Mesenchymal stem cell (in vitro differentiated cells and primary cell): ENCODE data around the gene ACOX3.
A peak's percentile ranks its signal among the peaks of the same experiment; 100 is the strongest.

Source experiments
- DNase-seq: peaks from one replicate; pipeline ENCODE4 v3.0.0-alpha.2; 2013
- H2AFZ ChIP-seq: one replicate; pipeline ENCODE4 v1.6.1; 2013; ENCODE audit warnings: low read depth, mild to moderate bottlenecking, control low read depth, inconsistent platforms, low read length, moderate library complexity
- H2AK5ac ChIP-seq: 2 replicates; pipeline ENCODE4 v1.6.1; 2013; ENCODE audit warnings: low read length, moderate library complexity, mild to moderate bottlenecking, inconsistent platforms; ENCODE audit not compliant: severe bottlenecking
- H2BK120ac ChIP-seq: one replicate; pipeline ENCODE4 v1.6.1; 2013; ENCODE audit warnings: low read depth, mild to moderate bottlenecking, inconsistent platforms, low read length, moderate library complexity
- H2BK12ac ChIP-seq, 2 experiments: one replicate each; pipeline ENCODE4 v1.6.1; 2013; ENCODE audit warnings: inconsistent platforms in 2 of 2, low read length in 2 of 2, mild to moderate bottlenecking in 2 of 2, moderate library complexity in 2 of 2, control low read depth in 1 of 2
- H2BK15ac ChIP-seq: one replicate; pipeline ENCODE4 v1.6.1; 2013; ENCODE audit warnings: mild to moderate bottlenecking, low read depth, inconsistent platforms; ENCODE audit not compliant: poor library complexity, severe bottlenecking
- H2BK5ac ChIP-seq: 2 replicates; pipeline ENCODE4 v1.6.1; 2013; ENCODE audit warnings: low read depth, mild to moderate bottlenecking, low read length, control low read depth, inconsistent platforms; ENCODE audit not compliant: poor library complexity, severe bottlenecking
- H3K14ac ChIP-seq, 2 experiments: one replicate each; pipeline ENCODE4 v1.6.1; 2013; ENCODE audit warnings: inconsistent platforms in 2 of 2, low read length in 2 of 2, control low read depth in 1 of 2, mild to moderate bottlenecking in 1 of 2, moderate library complexity in 1 of 2
- H3K18ac ChIP-seq, 2 experiments: one replicate each; pipeline ENCODE4 v1.6.1; 2013; ENCODE audit warnings: inconsistent platforms in 2 of 2, low read length in 2 of 2, control low read depth in 1 of 2, low read depth in 1 of 2, mild to moderate bottlenecking in 1 of 2
- H3K23ac ChIP-seq, 2 experiments: one replicate each; pipeline ENCODE4 v1.6.1; 2013; ENCODE audit warnings: inconsistent platforms in 2 of 2, low read length in 2 of 2, mild to moderate bottlenecking in 2 of 2, moderate library complexity in 2 of 2, control low read depth in 1 of 2
- H3K27ac ChIP-seq: 2 replicates; pipeline ENCODE4 v1.5.1; 2013; ENCODE audit warnings: mild to moderate bottlenecking, moderate library complexity, low read length, control low read depth, inconsistent platforms; ENCODE audit not compliant: poor library complexity, severe bottlenecking
- H3K27me3 ChIP-seq, 2 experiments: 2 replicates each; pipeline versions ENCODE4 v1.6.1 to v1.7.0; 2013; ENCODE audit warnings: low read length in 2 of 2, mild to moderate bottlenecking in 2 of 2, moderate library complexity in 2 of 2, control low read depth in 1 of 2, inconsistent platforms in 1 of 2; ENCODE audit not compliant: control insufficient read depth in 1 of 2, insufficient read depth in 1 of 2
- H3K36me3 ChIP-seq, 2 experiments: 2 replicates each; pipeline versions ENCODE4 v1.6.1 to v1.7.0; 2013; ENCODE audit warnings: low read length in 2 of 2, control low read depth in 1 of 2, inconsistent platforms in 1 of 2, low read depth in 1 of 2, mild to moderate bottlenecking in 1 of 2; ENCODE audit not compliant: insufficient read depth in 2 of 2, control insufficient read depth in 1 of 2
- H3K4ac ChIP-seq, 2 experiments: one replicate each; pipeline ENCODE4 v1.6.1; 2013; ENCODE audit warnings: inconsistent platforms in 2 of 2, low read length in 2 of 2, mild to moderate bottlenecking in 2 of 2, moderate library complexity in 2 of 2, control low read depth in 1 of 2, low read depth in 1 of 2
- H3K4me1 ChIP-seq: 2 replicates; pipeline ENCODE4 v1.6.1; 2013; ENCODE audit warnings: low read depth, low read length, control low read depth; ENCODE audit not compliant: control insufficient read depth, insufficient read depth
- H3K4me2 ChIP-seq: 2 replicates; pipeline ENCODE4 v1.6.1; 2013; ENCODE audit warnings: low read length, mild to moderate bottlenecking, inconsistent platforms; ENCODE audit not compliant: poor library complexity, severe bottlenecking
- H3K4me3 ChIP-seq, 2 experiments: 2 replicates each; pipeline versions ENCODE4 v1.5.1 to v1.7.0; 2013; ENCODE audit warnings: low read length in 2 of 2, mild to moderate bottlenecking in 2 of 2, control low read depth in 1 of 2, low read depth in 1 of 2; ENCODE audit not compliant: insufficient read depth in 1 of 2
- H3K79me1 ChIP-seq: replicated peaks from 2 replicates; pipeline ENCODE4 v1.6.1; 2013; ENCODE audit warnings: mild to moderate bottlenecking, control low read depth, low read length, inconsistent platforms; ENCODE audit not compliant: poor library complexity, severe bottlenecking
- H3K9ac ChIP-seq: 2 replicates; pipeline ENCODE4 v1.7.0; 2013; ENCODE audit warnings: mild to moderate bottlenecking, low read length, moderate library complexity
- H3K9me3 ChIP-seq: 2 replicates; pipeline ENCODE4 v1.7.0; 2013; ENCODE audit warnings: mild to moderate bottlenecking, low read length; ENCODE audit not compliant: control insufficient read depth
- H4K8ac ChIP-seq: one replicate; pipeline ENCODE4 v1.6.1; 2013; ENCODE audit warnings: inconsistent platforms, mild to moderate bottlenecking, low read length, moderate library complexity
- H4K91ac ChIP-seq: one replicate; pipeline ENCODE4 v1.6.1; 2013; ENCODE audit warnings: mild to moderate bottlenecking, low read length, inconsistent platforms
- WGBS: methylation state at CpG from one replicate; pipeline ENCODE4 v1.1.7; 2013; ENCODE audit warnings: mixed read lengths; 5-methylcytosine and 5-hydroxymethylcytosine counted together

Gene ACOX3

DNA sequence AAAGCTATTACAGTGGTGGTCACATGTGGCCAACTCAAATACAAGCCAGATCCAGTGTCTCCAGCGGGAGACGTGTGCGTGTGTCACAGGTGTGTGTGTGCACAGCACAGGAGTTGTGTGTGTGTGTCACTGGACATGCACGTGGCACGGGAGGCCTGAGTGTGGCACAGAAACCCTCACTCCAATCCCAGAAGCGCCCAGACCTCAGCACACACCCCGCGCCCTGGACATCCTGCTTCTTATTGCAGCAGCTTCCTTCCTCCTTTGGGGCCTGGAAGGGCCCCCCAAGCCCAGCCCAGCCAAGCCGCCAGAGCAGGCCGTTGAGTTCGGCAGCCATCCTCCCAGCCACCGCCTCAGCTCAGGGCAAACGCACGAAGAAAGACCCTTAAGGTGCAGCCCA, 37.9 kb downstream of the ACOX3 start:
- Histone ChIP-seq H2BK15ac (no peak overlapping the region), H4K91ac (no peak overlapping the region), H3K14ac (no peak overlapping the region), H2AFZ (no peak overlapping the region), H3K18ac (no peak overlapping the region), H3K79me1 (peaks cover 12% of the 10 kb centered on the region), H2AK5ac (no peak overlapping the region), H3K4me2 (no peak overlapping the region), H3K9ac (peak overlapping the region; percentile 12), H3K23ac (no peak overlapping the region), H2BK12ac (peak overlapping the region; percentile 3 to 88), H3K4me1 (peaks cover 6% of the 10 kb centered on the region), H4K8ac (peak overlapping the region; percentile 4), H3K9me3 (no peaks in the 10 kb centered on the region), H2BK120ac (no peak overlapping the region), H3K36me3 (peaks cover 59 to 66% of the 10 kb centered on the region in 2 experiments), H3K4ac (peak overlapping the region in 1 of 2 experiments; percentile 24), H3K4me3 (no peak overlapping the region), H2BK5ac (no peak overlapping the region), H3K27me3 (no peaks in the 10 kb centered on the region), H3K27ac (no peak overlapping the region)
- WGBS: 73% methylated on average over 14 of the region's 14 CpGs
- DNase-seq: no peak

DNA sequence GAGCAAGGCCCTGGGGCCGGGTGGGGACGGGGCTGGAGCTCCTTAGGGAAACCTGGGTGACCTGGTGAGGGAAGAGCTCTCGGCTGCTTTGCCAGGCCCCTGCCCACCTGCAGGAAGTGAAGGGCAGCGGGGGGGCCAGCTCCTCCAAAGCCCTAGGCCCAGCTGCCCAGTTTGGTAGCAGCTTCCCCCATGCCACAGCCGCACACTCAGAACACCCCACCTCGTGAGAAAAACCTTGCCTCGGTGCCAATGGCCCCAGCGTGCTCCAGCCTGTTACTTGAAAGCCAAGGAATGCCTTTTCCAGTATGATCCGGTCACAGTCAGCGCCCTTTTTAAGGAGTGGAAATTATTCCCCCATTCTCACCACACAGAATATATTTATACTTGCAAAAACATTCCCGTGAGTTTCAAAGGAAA, 38.3 kb downstream of the ACOX3 start:
- Histone ChIP-seq H3K23ac (no peak overlapping the region), H4K91ac (no peak overlapping the region), H2BK120ac (no peak overlapping the region), H2BK5ac (no peak overlapping the region), H2BK15ac (no peak overlapping the region), H2AFZ (no peak overlapping the region), H3K4ac (peak overlapping the region in 1 of 2 experiments; percentile 2), H3K4me2 (no peak overlapping the region), H3K4me3 (no peak overlapping the region), H3K79me1 (peaks cover 12% of the 10 kb centered on the region), H3K27me3 (no peaks in the 10 kb centered on the region), H3K36me3 (peaks cover 59 to 67% of the 10 kb centered on the region in 2 experiments), H3K18ac (no peak overlapping the region), H3K4me1 (peaks cover 6% of the 10 kb centered on the region), H4K8ac (no peak overlapping the region), H2BK12ac (peak overlapping the region in 1 of 2 experiments; percentile 52), H2AK5ac (no peak overlapping the region), H3K27ac (no peak overlapping the region), H3K9ac (no peak overlapping the region), H3K9me3 (no peaks in the 10 kb centered on the region), H3K14ac (no peak overlapping the region)
- 84% methylated on average over 11 of the region's 11 CpGs for WGBS
- DNase-seq: no peak

GRCh38 chr4:8401665-8402064, 38.9 kb downstream of the ACOX3 start:
- Histone ChIP-seq H3K27ac (no peak overlapping the region), H4K91ac (peak overlapping the region; percentile 72), H3K9me3 (no peaks in the 10 kb centered on the region), H3K14ac (no peak overlapping the region), H3K79me1 (peaks cover 12% of the 10 kb centered on the region), H2AFZ (no peak overlapping the region), H2BK120ac (no peak overlapping the region), H4K8ac (no peak overlapping the region), H3K23ac (no peak overlapping the region), H3K9ac (peak overlapping the region; percentile 63), H2BK12ac (peak overlapping the region; percentile 4 to 20), H2BK5ac (no peak overlapping the region), H3K4me3 (no peak overlapping the region), H3K4me1 (peaks cover 6% of the 10 kb centered on the region), H3K4ac (no peak overlapping the region), H3K36me3 (peaks cover 64 to 72% of the 10 kb centered on the region in 2 experiments), H2BK15ac (no peak overlapping the region), H3K4me2 (no peak overlapping the region), H2AK5ac (no peak overlapping the region), H3K27me3 (no peaks in the 10 kb centered on the region), H3K18ac (no peak overlapping the region)
- 94% methylated on average over 10 of the region's 10 CpGs for WGBS
- DNase-seq: no peak

GRCh38 chr4:8400632-8401325, 39.7 kb downstream of the ACOX3 start:
- H3K27ac ChIP-seq: no peak overlapping the region
- H2AK5ac ChIP-seq: no peak overlapping the region
- H3K23ac ChIP-seq: no peak overlapping the region
- no peak overlapping the region for H3K4me3 ChIP-seq
- no peak overlapping the region for H2BK120ac ChIP-seq
- H4K8ac ChIP-seq: no peak overlapping the region
- H2BK15ac ChIP-seq: no peak overlapping the region
- no peak overlapping the region for H3K14ac ChIP-seq
- peaks cover 12% of the 10 kb centered on the region for H3K79me1 ChIP-seq
- H4K91ac ChIP-seq: no peak overlapping the region
- H3K18ac ChIP-seq: no peak overlapping the region
- no peak overlapping the region for H2AFZ ChIP-seq
- H2BK12ac ChIP-seq: no peak overlapping the region
- peaks cover 6% of the 10 kb centered on the region for H3K4me1 ChIP-seq
- peak overlapping the region; percentile 63 for H3K9ac ChIP-seq
- H3K36me3 ChIP-seq: peaks cover 61 to 68% of the 10 kb centered on the region in 2 experiments
- no peak overlapping the region for H3K4me2 ChIP-seq
- 94% methylated on average over 9 of the region's 13 CpGs for WGBS
- H2BK5ac ChIP-seq: no peak overlapping the region
- H3K4ac ChIP-seq: no peak overlapping the region
- H3K27me3 ChIP-seq: no peaks in the 10 kb centered on the region
- DNase-seq: no peak
- no peaks in the 10 kb centered on the region for H3K9me3 ChIP-seq
